Melanocyte of skin (primary cell): Measurements from ENCODE around the gene PHLDA2. TPM values are rescaled to one million over a fixed set of nuclear protein-coding genes. Genes with fewer than 3 reads are reported as not detected.

Source experiments
- small RNA-seq, 2 donors: library from RNA; depleted of rRNA; stranded (forward); fragments of <200 nt; gene quantifications; one replicate each; pipeline ENCODE3, GENCODE V24; 2012
- total RNA-seq, 2 donors: library from RNA; depleted of rRNA; stranded (reverse); fragments of >200 nt; gene quantifications; 2 replicates each; pipeline ENCODE4 v1.2.3, GENCODE V29; 2012

The PHLDA2 gene
- total RNA-seq = 10 to 100 TPM; 13.1 to 56.9 TPM

GRCh38 chr11:2928605-2929530 is at the start of gene PHLDA2:
Gene PHLDA2, minus strand, starts transcription at chr11:2929420. Its CDS starts 56 bp downstream, at chr11:2929364.

GRCh38 chr11:2885678-2886081 is 43.5 kb downstream of the PHLDA2 start, which contains the start of gene CDKN1C:
Gene CDKN1C, minus strand, starts transcription at chr11:2885775. Its CDS starts 319 bp downstream, at chr11:2885456.

Small RNA genes lying within 50 kb of the gene (small RNA-seq; reads per million reads assigned to genes)
- 13.3 to 27.6 reads per million in 2 donors for gene SNORA54

Other genes with a start within 250 kb of the PHLDA2 start
- 1 to 10 TPM in 1 of 2 donors, under 1 TPM in 1; 0.69 to 1.7 TPM for gene KCNQ1OT1, start 229.4 kb downstream of the PHLDA2 start, total RNA-seq
- 10 to 100 TPM in 1 of 2 donors, 1 to 10 TPM in 1; 7.9 to 38.0 TPM for gene CDKN1C, start 43.6 kb downstream of the PHLDA2 start, total RNA-seq
- gene NAP1L4, start 62.9 kb upstream of the PHLDA2 start, total RNA-seq = 100 to 1,000 TPM in 1 of 2 donors, 10 to 100 TPM in 1; 68.1 to 149 TPM
- gene CARS1, start 128.0 kb upstream of the PHLDA2 start, total RNA-seq = 10 to 100 TPM; 24.1 to 37.6 TPM
- gene OSBPL5, start 235.9 kb upstream of the PHLDA2 start, total RNA-seq = 10 to 100 TPM; 62.6 to 85.3 TPM